Kidney epithelial cell (primary cell): Measurements from ENCODE around the gene PNPLA3. TPM values are rescaled to one million over a fixed set of nuclear protein-coding genes. Genes with fewer than 3 reads are reported as not detected.
A peak's percentile ranks its signal among the peaks of the same experiment; 100 is the strongest.

Experiments used
- DNase-seq: peaks from one replicate; pipeline ENCODE4 v3.0.0-alpha.2; 2010; ENCODE audit warnings: low read depth
- H3K27me3 ChIP-seq: 2 replicates; pipeline ENCODE4 v1.6.0; 2011; ENCODE audit warnings: low read length; ENCODE audit not compliant: control insufficient read depth, insufficient read depth
- H3K36me3 ChIP-seq: 2 replicates; pipeline ENCODE4 v1.5.1; 2011; ENCODE audit warnings: low read length; ENCODE audit not compliant: control insufficient read depth, insufficient read depth
- H3K4me3 ChIP-seq: 2 replicates; pipeline ENCODE4 v1.5.1; 2011; ENCODE audit warnings: low read depth, mild to moderate bottlenecking, control low read depth, low read length
- CTCF ChIP-seq: IDR thresholded peaks from 2 replicates; pipeline ENCODE4 v1.5.1; 2011; ENCODE audit warnings: mild to moderate bottlenecking, moderate library complexity, low read length, control low read depth, inconsistent platforms; ENCODE audit not compliant: insufficient read depth, poor library complexity, severe bottlenecking
- total RNA-seq: library from RNA; depleted of rRNA; stranded (reverse); fragments of >200 nt; gene quantifications from 2 replicates; pipeline ENCODE4 v1.2.3, GENCODE V29; 2015

Gene PNPLA3
- total RNA-seq, 1 donor from 2014 or later: 5.2 TPM

GRCh38 chr22:43991316-43992020 is 67.9 kb downstream of the PNPLA3 start:
- H3K27me3 ChIP-seq: no peaks in the 10 kb centered on the region
- no peak for TF ChIP-seq CTCF
- DNase-seq: no peak
- no peak overlapping the region for H3K4me3 ChIP-seq
- H3K36me3 ChIP-seq: peaks cover 3% of the 10 kb centered on the region

GRCh38 chr22:43992331-43992821 is 68.8 kb downstream of the PNPLA3 start:
- Histone ChIP-seq H3K27me3 (no peaks in the 10 kb centered on the region), H3K36me3 (peaks cover 4% of the 10 kb centered on the region), H3K4me3 (no peak overlapping the region)
- no peak for TF ChIP-seq CTCF
- no peak for DNase-seq

GRCh38 chr22:43993072-43993760 is 69.6 kb downstream of the PNPLA3 start:
- H3K4me3 ChIP-seq: no peak overlapping the region
- no peak for DNase-seq
- no peaks in the 10 kb centered on the region for H3K27me3 ChIP-seq
- peak; percentile 97 for TF ChIP-seq CTCF
- peaks cover 4% of the 10 kb centered on the region for H3K36me3 ChIP-seq

- no peak for TF ChIP-seq CTCF
- no peak for DNase-seq
- no peak overlapping the region for H3K4me3 ChIP-seq
- H3K36me3 ChIP-seq: peaks cover 3% of the 10 kb centered on the region
- H3K27me3 ChIP-seq: no peaks in the 10 kb centered on the region
Observed at GRCh38 chr22:43994006-43994405, 70.4 kb downstream of the PNPLA3 start.

GRCh38 chr22:43994416-43994815 is 70.8 kb downstream of the PNPLA3 start:
- H3K36me3 ChIP-seq: peaks cover 3% of the 10 kb centered on the region

More at GRCh38 chr22:43994416-43994815, 70.8 kb downstream of the PNPLA3 start:
- Histone ChIP-seq H3K27me3 (no peaks in the 10 kb centered on the region), H3K4me3 (no peak overlapping the region)
- TF ChIP-seq CTCF: no peak
- DNase-seq: no peak
